NCI-H460 (cell line): ENCODE data around the gene CASK. TPM values are rescaled to one million over a fixed set of nuclear protein-coding genes. Genes with fewer than 3 reads are reported as not detected.
A peak's percentile ranks its signal among the peaks of the same experiment; 100 is the strongest.

Source experiments
- DNase-seq: peaks from one replicate; pipeline ENCODE4 v3.0.0-alpha.2; 2016; ENCODE audit warnings: low read depth; ENCODE audit errors: extremely low read depth
- total RNA-seq: library from RNA; depleted of rRNA; stranded (reverse); fragments of >200 nt; shearing (Covaris generic); gene quantifications from 2 replicates; pipeline ENCODE4 v1.2.3, GENCODE V29; 2014

CASK gene
- total RNA-seq, 1 experiment from 2014 or later, result 27.7 TPM

GRCh38 chrX:41591906-41592305 is 331.4 kb downstream of the CASK start:
- DNase-seq, result no peak

GRCh38 chrX:41590641-41591040 is 332.7 kb downstream of the CASK start:
- no peak for DNase-seq

- no peak for DNase-seq
Measured at GRCh38 chrX:41589634-41590270, 333.6 kb downstream of the CASK start.

GRCh38 chrX:41588271-41588670 is 335.1 kb downstream of the CASK start:
- DNase-seq, result no peak

- no peak for DNase-seq
Measured at GRCh38 chrX:41580423-41581064, 342.8 kb downstream of the CASK start.

- no peak for DNase-seq
Measured at GRCh38 chrX:41563876-41564275, 359.5 kb downstream of the CASK start.

- peak; percentile 47 for DNase-seq
Measured at GRCh38 chrX:41561045-41561444, 362.3 kb downstream of the CASK start.

GRCh38 chrX:41559235-41560052 is 363.9 kb downstream of the CASK start:
- DNase-seq, result no peak

GRCh38 chrX:41558531-41558930 is 364.8 kb downstream of the CASK start:
- peak; percentile 27 for DNase-seq

- DNase-seq, result no peak
Measured at GRCh38 chrX:41556958-41557357, 366.4 kb downstream of the CASK start.

GRCh38 chrX:41553688-41554087 is 369.7 kb downstream of the CASK start:
- DNase-seq, result no peak

GRCh38 chrX:41548411-41548810 is 374.9 kb downstream of the CASK start:
- no peak for DNase-seq

GRCh38 chrX:41543668-41544067 is 379.7 kb downstream of the CASK start:
- no peak for DNase-seq

GRCh38 chrX:41543025-41543424 is 380.3 kb downstream of the CASK start:
- no peak for DNase-seq

- no peak for DNase-seq
Measured at GRCh38 chrX:41542536-41542935, 380.8 kb downstream of the CASK start.

GRCh38 chrX:41542135-41542534 is 381.2 kb downstream of the CASK start:
- DNase-seq, result no peak

- DNase-seq, result no peak
Measured at GRCh38 chrX:41541386-41541785, 382.0 kb downstream of the CASK start.

- DNase-seq, result no peak
Measured at GRCh38 chrX:41538707-41539106, 384.6 kb downstream of the CASK start.

- DNase-seq, result no peak
Measured at GRCh38 chrX:41530085-41530484, 393.3 kb downstream of the CASK start.

- DNase-seq, result no peak
Measured at GRCh38 chrX:41529221-41529620, 394.1 kb downstream of the CASK start.

- DNase-seq, result no peak
Measured at GRCh38 chrX:41528784-41529183, 394.6 kb downstream of the CASK start.

GRCh38 chrX:41526925-41527324 is 396.4 kb downstream of the CASK start:
- no peak for DNase-seq
